Measurements from ENCODE around the gene TNNT3. TPM values are rescaled to one million over a fixed set of nuclear protein-coding genes. Genes with fewer than 3 reads are reported as not detected.
"Not testable (repeated sequence)": the region's sequence is repeated elsewhere in the genome, so short reads cannot be mapped to it uniquely, and the experiment has no call there.

The TNNT3 gene
- total RNA-seq, 1 donor from 2014 or later, result 2.0 TPM

DNA sequence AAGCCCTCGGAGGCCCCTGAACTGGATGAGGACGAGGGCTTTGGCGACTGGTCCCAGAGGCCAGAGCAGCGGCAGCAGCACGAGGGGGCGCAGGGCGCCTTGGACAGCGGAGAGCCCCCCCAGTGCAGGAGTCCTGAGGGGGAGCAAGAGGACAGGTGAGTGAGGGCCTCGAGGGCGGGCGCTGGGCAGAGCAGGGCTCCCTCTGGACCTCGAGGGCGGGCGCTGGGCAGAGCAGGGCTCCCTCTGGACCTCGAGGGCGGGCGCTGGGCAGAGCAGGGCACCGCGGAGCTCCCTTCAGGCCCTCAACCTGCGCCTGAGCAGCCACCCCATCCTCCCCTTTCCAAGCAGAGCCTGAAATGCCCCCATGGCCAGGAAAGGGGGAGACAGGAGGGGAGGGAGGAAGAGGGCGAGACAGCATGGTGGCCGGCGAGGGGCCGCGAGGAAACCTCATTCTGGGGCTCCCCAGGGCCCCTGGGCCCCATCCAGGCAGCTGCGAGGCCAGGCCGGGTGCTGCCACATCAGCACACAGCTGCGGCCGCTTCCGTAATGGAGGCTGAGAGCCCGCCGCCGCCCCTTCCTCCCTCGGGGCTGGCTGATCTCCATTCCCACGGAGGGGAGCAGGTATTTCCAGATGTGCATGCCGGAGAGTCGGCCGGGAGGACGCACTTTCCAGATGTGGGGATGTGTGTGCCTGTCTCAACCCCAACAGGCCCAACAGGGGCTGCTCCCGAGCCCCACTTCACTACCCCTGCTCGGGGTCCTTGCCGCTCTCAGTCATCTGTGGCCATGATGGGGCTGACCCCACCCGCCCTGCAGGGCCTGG is 37.9 kb upstream of the TNNT3 start:
- no peak for DNase-seq

DNA sequence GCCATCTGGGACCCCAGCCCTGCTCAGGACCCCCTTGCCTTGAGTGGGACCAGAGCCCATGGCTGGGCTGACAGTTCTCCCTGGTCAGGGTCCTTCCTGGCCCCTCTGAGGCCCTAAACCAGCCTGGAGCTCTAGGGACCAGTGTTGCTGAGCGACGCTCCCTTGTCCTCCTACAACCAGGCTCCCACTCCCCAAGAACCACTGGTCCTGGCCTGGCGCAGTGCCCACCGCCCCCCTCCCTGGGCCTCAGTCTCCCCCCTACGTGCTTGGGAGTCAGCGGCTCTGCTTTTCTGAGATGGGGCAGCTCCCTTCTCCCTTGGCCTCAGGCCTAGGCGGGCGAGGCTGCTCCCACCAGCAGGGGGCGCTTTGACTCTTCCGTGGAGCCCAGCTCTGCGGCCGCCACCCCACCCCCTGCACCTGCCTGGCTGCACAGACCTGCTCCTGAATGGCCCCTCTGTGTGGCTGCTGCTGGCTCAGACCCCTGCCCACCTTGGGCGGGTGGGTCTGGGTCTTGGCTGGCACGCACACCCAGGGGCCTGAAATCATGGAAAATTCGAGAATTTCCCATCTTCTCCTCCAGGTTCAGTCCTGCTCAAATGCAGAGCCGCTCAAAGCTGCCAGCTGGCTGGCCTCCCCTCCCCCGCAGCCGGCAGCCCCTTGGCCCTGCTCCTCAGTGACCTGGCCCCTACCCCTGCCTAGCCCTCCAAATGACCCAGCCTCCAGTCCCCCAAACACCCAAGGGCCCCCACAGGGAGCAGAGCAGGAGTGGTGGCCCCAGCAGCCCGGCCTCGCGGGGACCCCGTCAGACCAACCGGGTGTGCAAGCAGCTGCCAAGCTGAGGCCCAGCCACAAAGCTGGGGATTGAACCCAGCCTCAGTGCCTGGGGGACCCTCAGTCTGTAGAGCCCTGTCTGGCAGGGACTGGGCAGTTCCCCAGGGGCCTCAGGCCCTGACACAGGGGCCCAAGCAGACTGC is 37.0 kb upstream of the TNNT3 start:
- DNase-seq, result peak; percentile 23

DNA sequence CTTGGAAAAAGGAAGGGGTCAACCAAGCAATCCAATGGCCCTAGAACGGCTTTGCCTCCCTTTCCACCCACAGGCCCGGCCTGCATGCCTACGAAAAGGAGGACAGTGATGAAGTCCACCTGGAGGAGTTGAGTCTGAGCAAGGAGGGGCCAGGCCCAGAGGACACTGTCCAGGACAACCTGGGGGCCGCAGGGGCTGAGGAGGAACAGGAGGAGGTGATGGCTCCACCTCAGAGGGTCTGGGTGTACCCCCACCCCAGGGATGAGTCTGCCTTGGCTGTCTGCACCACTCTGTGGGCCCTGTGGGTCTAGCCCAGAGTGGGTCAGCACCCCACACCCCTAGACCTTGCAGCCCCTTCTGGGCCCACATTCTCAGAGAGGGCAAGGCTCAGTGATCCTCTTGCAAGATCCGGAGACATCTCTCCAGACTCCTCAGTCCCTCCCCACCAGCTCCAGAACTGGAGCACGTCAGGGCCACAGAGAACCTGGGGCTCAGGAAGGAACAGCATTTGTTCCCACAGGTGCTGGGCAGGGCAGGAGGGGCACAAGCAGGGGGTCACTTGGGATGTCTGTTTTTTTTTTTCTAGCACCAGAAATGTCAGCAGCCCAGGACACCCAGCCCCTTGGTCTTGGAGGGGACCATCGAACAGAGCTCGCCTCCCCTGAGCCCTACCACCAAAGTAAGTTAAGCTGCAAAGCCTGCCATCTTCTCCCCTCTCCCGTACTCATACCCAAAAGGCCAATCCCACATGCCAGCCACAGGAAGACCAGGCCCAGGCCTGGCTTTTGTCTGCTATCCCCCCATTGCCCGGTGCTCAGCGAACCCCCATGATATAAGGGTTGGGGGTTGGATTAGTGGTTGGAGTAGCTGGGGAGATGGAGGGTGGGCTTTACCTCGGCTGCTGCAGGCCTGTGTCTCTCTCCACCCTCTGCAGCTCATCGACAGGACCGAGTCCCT is 35.9 kb upstream of the TNNT3 start:
- DNase-seq, result no peak

DNA sequence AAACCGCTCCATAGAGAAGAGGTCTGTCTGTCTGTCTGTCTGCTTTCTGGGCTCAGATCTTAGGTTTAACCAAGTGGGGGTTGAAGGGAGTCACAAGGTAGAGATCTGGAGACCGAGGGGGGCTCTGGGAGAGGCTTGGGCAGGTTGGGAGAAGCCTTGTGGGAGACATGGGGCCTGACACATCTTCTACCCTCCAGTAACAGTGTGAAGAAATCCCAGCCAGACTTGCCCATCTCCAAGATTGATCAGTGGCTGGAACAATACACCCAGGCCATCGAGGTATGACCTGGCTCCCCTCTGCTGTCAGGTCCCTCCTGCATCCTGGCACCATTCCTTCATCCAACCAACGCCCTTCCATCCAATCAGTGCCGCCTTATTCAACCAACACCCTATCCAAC is 35.2 kb upstream of the TNNT3 start:
- no peak for DNase-seq

DNA sequence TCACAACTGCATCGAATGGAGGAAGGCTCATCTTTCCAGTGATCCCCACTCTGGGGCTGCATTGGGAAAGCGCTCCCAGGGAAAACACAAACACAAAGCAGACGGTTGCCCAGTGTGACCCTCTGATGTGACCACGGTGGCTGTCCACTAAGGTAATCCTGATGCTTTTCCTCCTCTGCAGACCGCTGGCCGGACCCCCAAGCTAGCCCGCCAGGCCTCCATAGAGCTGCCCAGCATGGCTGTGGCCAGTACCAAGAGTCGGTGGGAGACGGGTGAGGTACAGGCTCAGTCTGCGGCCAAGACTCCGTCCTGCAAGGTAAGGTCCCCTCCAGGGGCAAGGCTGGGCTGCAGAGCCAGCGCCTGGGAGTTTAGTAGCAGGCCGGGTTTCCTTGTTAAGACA is 33.0 kb upstream of the TNNT3 start:
- DNase-seq, result not testable (repeated sequence)

DNA sequence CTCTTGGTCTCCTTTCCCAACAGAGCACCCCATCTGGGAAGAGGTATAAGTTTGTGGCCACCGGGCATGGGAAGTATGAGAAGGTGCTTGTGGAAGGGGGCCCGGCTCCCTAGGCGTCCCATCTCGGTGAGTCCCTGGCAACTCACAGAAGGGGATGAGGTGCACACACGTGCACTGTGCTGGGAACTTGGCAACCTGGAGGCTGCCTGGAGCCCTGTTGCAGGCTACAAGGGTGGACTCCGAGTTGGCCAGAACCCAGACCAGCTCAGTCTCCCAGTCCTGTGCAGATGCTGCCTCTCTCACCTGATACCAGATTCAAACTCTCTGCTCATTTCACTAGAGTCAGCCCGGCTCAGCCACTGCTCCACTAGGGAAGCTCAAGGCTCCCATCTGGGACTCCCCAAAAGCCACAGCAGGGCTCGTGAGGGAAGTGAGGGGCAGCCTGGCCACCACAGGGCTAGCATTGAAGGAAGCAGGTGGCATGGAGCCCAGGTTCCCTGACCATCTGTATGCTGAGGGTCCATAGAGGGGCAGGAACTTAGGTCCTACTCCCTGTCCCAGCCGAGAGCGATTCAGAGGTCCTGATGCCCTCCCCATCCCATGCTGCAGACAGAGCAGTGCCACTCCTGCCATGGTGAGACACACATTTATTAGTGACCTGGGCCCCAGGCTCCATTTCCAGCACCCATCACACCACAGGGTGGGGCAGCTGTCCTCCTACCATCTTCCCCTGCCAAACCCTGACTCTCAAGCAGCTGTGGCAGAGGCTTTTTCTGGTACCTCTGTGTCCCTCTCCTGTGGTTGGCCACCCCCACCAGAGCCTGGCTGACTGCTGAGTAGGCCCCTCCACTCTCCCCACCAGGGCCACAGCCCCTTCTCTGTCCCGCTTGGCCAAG is 31.8 kb upstream of the TNNT3 start:
- no peak for DNase-seq

DNA sequence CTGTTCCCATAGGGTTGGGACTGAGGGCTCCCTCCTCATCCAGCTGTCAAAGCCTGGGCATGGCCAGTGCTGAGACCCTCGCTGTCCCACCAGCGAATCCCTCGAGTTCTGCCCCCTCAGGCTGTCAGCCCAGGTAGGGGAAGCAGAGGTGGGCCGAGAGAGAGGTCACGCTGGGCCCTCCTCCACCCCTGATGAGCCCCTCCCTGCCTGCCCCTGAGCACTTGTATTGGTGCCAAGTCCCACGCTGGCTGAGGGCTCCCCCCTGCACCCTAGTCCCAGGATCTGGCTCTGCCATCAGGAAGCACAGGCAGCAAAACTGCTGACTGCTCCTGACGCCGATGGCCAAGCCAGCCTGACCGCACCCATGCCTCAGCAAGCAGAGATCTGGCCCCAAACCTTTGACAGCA is 31.2 kb upstream of the TNNT3 start:
- no peak for DNase-seq

DNA sequence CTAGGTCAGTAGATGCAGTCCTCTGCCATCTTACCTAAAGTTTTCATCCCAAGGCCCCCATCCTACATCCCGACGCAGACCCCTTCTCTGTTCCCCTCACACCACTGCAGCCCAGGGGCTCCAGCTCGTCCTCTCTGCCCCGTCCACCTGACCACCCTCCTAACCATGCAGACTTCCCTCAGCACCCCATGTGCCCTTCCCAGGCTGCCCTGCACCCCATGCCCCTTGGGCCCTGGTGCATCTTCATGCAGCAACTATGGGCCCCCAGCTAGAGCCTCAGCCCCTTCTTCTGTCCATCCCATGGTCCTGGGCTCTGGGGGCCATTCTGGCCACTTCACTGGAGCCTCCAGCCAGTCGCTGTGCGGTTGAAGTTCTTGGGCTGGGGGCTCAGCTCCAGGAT is 30.7 kb upstream of the TNNT3 start:
- DNase-seq, result no peak

DNA sequence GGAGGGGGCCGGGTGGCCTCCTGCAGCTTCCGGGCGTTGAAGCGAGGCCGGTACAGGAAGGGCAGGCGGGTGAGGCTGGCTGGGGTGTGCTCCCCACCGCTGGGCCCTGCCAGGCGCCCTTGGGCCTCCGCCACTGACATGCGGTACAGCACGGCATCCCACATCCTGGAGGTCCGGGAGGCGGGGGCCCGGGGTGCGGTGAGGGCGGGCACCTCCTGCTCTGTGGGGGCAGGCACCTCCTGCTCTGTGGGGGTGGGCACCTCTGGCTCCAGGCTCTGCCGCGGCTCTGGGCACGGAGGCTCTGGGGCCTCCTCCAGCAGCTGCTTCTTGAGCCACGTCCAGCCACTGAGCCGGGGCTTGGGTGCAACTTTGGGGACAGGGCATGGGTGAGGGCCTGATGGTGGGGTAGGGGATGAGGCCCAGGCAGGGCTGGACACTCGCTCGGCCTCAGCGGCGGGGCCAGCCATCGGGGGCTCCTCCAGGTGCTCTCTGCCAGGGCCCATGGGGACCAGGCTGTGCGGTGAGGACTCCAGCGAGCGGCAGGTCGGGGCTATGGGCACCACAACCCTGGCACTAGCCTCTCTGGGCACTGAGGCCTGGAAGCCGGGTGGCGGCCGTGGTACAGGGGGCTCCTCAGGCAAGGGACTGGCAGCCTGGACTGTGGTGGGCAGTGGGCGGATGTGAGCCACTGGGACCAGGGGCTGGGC is 30.1 kb upstream of the TNNT3 start:
- DNase-seq, result no peak

DNA sequence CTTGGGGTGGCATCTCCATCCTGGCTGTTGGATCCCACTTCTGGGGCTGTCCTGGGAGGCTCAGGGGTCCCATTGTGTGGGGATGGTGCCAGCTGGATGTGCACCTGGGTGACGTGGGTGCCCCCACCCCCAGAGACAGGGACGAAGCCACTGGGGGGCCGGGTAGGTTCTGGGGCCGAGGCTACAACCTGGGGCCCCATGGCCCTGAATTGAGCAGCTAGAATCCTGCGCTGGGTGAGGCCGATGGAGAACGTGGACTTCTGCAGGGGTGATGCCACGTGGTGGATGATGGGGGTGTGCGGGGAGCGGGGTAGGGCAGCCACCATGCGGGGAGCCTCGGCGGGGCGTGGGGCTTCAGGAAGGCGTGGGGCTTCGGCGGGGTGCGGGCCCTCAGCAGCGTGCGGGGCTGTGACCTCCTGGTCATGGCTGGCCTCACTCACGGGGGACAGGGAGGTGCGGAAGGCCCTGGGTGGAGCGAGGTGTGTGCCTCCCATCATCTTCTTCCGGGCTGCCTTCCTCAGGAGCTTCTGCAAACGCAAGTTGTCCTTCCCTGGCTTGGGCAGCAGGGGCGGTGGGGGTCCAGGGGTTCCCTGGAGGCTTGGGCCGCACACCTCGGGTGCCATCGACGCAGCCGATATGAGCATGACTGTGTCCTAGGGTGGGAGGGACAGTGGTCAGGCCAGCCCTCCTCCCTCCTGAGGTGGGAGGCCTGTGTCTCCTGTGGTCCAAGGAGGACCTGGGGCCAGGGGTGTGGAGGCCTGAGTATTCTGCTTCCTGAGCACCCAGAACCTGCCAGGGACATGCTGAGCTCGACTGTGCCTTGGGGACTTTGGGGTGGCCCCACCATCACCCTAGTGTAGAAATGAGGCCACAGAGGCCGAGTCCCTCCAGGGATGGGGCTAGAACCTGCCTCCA is 29.3 kb upstream of the TNNT3 start:
- no peak for DNase-seq

DNA sequence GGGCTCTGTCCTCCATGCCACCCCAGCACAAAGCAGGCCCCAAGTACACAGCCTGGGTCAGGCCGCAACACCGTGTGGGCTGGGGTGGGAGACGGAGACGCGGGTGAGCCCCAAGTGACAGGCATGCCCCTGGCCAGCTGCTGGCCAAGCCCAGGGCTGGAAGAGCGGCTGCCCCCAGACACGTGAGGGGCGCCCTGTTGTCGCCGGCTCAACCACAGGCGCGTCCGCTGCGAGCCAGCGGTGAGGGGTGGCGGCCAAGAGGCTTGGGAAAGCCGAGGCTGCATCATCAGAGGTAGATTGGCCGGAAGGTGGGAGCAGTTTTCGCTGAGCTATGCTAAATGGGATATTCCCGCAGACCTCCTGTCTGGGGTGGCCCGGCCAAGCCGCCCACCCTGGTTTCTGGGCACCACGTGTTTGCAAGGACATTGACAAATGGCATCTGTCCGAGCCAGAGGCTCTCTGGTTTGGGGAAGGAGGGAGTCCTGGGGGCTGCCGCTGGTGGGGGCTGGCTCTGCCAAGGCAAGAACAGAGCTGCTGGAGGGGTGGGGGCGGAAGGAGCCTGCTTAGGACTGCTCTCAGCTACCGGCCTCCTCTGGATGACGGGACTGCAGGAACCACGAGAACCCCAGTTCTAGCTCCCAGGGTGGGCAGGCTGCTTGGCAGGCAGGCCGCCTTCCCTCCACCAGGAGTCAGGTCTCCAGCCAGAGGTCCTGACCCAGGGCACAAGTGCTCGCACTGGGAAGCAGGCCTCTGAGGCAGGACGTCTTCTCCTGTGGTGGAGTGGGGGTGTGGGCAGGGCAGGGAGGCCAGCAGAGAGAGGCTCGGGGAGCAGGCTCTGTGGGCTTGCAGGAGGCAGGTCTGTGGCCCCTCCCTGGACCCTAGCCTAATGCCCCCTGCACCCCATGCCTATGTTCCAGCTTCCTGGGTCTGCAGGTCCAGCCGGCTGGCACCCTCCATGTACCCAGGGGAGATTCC is 28.4 kb upstream of the TNNT3 start:
- DNase-seq, result no peak

DNA sequence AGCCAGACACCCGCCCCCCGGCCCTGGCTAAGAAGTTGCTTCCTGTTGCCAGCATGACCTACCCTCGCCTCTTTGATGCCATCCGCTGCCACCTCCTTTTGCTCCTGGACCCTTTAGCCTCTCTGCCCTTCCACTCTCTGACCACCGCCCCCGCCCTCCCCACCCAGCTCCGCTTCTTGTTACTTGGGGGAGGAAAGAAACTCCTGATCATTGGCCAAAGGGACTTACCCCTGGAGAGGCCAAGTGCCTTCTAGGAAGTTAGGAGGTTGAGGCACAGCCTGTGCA is 27.7 kb upstream of the TNNT3 start, which contains the start of gene PRR33:
Gene PRR33, minus strand, starts transcription at position 65 of the 285 bp plus-strand sequence. CDS start 1,311 bp downstream, outside the sequence.
- no peak for DNase-seq

DNA sequence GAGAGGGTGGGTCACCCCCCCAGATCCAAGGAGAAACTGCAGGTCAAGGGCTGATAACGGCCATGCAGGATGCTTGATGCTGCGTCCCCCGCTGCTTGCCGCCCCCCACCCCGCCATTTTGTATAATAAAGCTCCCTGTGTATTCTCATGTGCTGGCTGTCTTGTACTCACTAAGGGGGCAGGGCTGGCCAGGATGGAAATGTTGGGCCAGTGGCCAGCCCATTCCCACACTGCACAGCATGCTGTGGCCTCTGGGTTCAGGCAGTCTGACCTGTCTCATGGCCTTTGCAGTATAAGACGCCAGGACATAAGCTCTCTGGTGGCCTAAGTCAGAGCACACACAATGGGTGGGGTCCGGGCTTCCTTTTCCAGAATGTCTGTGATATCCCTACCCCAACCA is 27.4 kb upstream of the TNNT3 start:
- DNase-seq, result no peak

DNA sequence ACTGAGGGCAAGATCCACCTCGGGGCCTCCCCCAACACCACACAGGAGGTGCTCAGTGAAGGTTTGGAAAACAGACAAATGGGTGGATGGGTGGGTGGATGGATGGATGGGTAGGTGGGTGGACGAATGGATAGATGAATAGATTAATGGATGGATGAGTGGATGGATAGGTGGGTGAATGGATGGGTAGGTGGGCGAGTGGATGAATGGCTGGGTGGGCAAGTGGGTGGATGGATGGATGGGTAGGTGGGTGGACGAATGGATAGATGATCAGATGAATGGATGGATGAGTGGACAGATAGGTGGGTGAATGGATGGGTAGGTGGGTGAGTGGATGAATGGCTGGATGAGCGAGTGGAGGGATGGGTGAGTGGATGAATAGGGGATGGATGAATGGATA is 26.9 kb upstream of the TNNT3 start:
- DNase-seq, result no peak

DNA sequence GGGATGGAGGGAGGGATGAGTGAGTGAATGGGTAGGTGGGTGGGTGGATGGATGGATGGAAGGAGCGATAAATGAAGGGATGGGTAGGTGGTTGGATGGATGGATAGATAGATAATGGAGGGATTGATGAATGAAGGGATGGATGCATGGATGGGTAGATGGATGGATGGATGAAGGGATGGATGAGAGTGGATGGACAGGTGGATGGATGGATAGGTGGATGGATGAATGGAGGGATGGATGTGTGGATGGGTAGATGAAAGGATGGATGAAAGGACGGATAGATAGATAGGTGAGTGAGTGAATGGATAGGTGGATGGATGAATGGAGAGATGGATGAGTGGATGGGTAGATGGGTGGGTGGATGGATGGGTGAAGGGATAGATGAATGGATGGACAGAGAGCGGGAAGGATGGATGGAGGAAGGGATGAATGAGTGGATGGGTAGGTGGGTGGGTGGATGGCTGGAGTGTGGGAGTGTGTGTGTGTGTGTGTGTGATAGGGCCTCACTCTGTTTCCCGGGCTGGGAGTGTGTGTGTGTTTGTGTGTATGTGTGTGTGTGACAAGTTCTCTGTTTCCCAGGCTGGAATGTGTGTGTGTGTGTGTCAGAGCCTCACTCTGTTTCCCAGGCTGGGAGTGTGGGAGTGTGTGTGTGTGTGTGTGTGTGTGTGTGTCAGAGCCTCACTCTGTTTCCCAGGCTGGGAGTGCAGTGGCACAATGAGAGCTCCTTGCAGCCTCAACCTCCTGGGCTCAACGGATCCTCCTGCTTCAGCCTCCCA is 25.7 kb upstream of the TNNT3 start:
- no peak for DNase-seq

DNA sequence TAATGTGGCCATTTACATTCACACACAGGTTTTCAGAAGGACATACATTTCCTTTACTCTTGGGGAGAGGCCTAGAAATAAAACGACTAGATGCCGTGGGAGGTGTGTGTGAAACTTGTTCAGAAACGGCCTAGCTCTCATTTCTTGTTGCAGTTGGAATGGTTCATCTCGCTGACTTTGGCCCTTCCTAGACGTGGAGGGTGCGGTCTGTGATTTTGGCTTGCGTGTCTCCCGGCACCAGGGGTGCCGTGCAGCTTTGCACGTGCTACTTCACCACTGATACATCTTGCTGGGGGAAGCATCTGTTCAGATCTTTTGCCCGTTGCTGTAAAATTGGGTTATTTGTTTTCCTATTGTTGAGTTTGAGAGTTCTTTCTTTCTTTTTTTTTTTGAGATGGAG is 24.7 kb upstream of the TNNT3 start:
- peak; percentile 31 for DNase-seq

DNA sequence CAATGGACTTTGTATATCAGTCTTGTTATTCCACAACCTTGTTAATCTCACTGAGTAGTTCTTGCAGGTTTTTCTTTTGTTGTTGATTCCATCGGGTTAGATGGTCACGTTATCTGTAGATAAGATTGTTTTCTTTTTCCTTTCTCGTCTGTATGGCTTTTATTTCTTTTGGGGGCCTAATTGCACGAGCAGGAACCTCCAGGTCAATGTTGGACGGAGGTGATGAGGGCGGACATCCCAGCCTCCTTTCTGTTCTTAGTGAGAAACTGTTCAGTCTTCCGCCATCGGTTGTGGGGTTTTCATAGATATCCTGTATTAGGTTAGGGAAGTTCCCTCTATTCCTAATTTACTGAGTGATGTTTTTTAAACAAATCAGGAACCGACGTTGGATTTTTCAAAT is 23.0 kb upstream of the TNNT3 start:
- no peak for DNase-seq
